Measurements from ENCODE around the gene DIP2B.
A peak's percentile ranks its signal among the peaks of the same experiment; 100 is the strongest.

DIP2B gene

DNA sequence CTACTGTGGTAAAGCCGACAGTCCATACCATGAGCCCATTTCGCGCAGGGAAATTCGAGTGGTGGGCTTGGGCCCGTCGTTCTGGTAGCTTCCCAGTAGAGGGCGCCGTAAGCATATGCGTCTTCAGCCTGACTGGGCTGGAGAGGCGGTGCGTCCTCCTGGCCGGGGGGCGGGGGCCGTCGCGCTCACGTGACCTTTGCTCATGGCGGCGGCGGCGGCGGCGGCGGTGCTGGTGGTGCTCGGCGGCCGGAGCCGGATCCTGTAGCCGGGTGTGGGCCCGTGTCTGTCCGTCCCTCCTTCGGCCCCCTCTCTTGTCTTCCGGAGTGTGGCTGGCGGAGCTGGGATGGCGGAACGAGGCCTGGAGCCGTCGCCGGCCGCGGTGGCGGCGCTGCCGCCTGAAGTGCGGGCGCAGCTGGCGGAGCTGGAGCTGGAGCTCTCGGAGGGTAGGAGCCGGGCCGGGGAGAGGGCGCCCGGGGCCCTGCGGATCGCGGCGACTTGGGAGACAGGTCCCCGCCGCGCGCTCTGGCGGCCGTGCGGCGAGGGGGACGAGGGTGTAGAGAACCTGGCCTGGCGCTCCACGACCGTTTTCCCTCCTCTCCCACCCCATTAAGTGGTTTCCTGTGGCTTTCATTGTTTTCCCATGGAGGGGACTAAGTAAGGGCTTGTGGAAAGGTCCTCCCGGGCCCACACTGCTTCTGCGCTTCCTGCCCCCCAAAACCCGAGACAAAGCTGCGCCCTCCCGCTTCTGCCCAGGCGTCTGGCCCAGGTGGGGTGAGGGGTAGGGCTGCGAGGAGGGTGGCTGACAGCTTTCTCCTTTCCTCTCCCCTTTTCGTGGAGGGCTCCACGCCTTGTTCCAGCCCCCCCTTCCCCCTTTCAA lies at the start of gene DIP2B:
Gene DIP2B (plus strand): TSS at position 188 of the 877 bp plus-strand sequence. CDS start 156 bp downstream, at position 344.
- peak within 1 kb of the TSS; percentile 92 for H3K27ac Mint-ChIP-seq
- peaks cover 47% of the 10 kb centered on the region for H3K4me1 Mint-ChIP-seq
- H3K4me3 Mint-ChIP-seq = peak within 1 kb of the TSS; percentile 99
- no peaks in the 10 kb centered on the region for H3K36me3 Mint-ChIP-seq (ENCODE audit: low read depth)
- H3K9me3 Mint-ChIP-seq = peaks cover 13% of the 10 kb centered on the region
- TF ChIP-seq CTCF (IDR thresholded peaks at IDR 0.05) = peak; percentile 81
- no peaks in the 10 kb centered on the region for H3K27me3 Mint-ChIP-seq (ENCODE audit: low read depth, poor library complexity)
- peak; percentile 98 for DNase-seq

DNA sequence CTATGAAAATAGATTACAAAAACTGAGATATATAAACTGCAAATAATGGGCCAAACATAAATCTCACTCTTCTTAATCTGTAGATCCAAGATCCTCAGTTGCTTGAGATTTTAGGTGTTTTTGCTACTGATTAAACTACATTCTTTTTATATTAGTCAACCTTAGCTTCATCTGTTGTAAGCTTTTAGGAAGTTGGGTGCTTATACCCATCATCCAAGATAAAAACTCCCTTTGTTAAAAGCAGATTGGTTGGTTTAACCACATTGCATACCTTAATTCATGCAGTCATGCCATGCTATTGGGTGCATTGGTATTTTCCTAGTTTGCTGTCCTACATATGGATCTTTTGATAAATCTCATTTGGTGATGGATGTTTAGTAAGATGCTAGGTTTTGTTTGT lies 46.2 kb upstream of the DIP2B start:
- Mint-ChIP-seq H3K27ac (no peak overlapping the region), H3K36me3 (ENCODE audit: low read depth) (peaks cover 66% of the 10 kb centered on the region), H3K27me3 (ENCODE audit: low read depth, poor library complexity) (no peaks in the 10 kb centered on the region), H3K4me3 (no peak overlapping the region), H3K4me1 (no peaks in the 10 kb centered on the region), H3K9me3 (peaks cover under 1% of the 10 kb centered on the region)
- no peak for TF ChIP-seq CTCF (IDR thresholded peaks at IDR 0.05)
- DNase-seq = no peak

GRCh38 chr12:50467439-50467838 lies 37.3 kb upstream of the DIP2B start:
- H3K4me3 Mint-ChIP-seq = no peak overlapping the region
- peaks cover 13% of the 10 kb centered on the region for H3K9me3 Mint-ChIP-seq
- DNase-seq = no peak
- no peak for TF ChIP-seq CTCF (IDR thresholded peaks at IDR 0.05)
- H3K36me3 Mint-ChIP-seq (ENCODE audit: low read depth) = peaks cover 86% of the 10 kb centered on the region
- no peaks in the 10 kb centered on the region for H3K27me3 Mint-ChIP-seq (ENCODE audit: low read depth, poor library complexity)
- no peak overlapping the region for H3K27ac Mint-ChIP-seq
- H3K4me1 Mint-ChIP-seq = no peaks in the 10 kb centered on the region

- H3K27me3 Mint-ChIP-seq (ENCODE audit: low read depth, poor library complexity) = no peaks in the 10 kb centered on the region
- DNase-seq = no peak
Measured at GRCh38 chr12:50477241-50477832, 27.4 kb upstream of the DIP2B start.

DNA sequence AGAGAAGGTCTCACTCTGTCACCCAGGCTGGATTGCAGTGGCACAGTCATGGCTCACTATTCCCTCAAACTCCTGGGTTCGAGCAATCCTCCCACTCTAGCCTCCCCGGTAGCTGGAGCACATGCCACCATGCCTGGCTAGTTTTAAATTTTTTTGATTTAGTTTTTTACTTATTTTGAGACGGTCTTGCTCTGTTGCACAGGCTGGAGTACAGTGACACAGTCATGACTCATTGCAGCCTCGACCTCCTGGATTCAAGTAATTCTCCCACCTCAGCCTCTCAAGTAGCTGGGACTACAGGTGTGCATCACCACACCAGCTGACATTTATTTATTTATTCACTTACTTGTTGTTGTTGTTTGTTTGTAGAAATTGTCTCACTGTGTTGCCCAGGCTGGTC lies 22.2 kb upstream of the DIP2B start:
- no peak for DNase-seq
- no peaks in the 10 kb centered on the region for H3K27me3 Mint-ChIP-seq (ENCODE audit: low read depth, poor library complexity)
- peaks cover 6% of the 10 kb centered on the region for H3K36me3 Mint-ChIP-seq (ENCODE audit: low read depth)
- no peaks in the 10 kb centered on the region for H3K9me3 Mint-ChIP-seq
- H3K4me1 Mint-ChIP-seq = peaks cover 6% of the 10 kb centered on the region
- TF ChIP-seq CTCF (IDR thresholded peaks at IDR 0.05) = no peak
- H3K27ac Mint-ChIP-seq = peak overlapping the region; percentile 58
- no peak overlapping the region for H3K4me3 Mint-ChIP-seq

More at GRCh38 chr12:50477241-50477832, 27.4 kb upstream of the DIP2B start:
- H3K4me3 Mint-ChIP-seq = no peak overlapping the region
- no peak overlapping the region for H3K27ac Mint-ChIP-seq
- H3K36me3 Mint-ChIP-seq (ENCODE audit: low read depth) = peaks cover 52% of the 10 kb centered on the region
- H3K4me1 Mint-ChIP-seq = peaks cover 6% of the 10 kb centered on the region
- TF ChIP-seq CTCF (IDR thresholded peaks at IDR 0.05) = no peak
- H3K9me3 Mint-ChIP-seq = no peaks in the 10 kb centered on the region
